Mesodermal cell (in vitro differentiated cells): Measurements from ENCODE around the gene CNOT4.

ENCODE experiments used
- H3K27ac ChIP-seq: 2 replicates; pipeline ENCODE4 v1.7.0; 2013; ENCODE audit warnings: mild to moderate bottlenecking, low read depth, low read length, moderate library complexity; ENCODE audit not compliant: severe bottlenecking
- H3K36me3 ChIP-seq: 2 replicates; pipeline ENCODE4 v1.7.1; 2013; ENCODE audit warnings: mild to moderate bottlenecking, low read length, moderate library complexity; ENCODE audit not compliant: control insufficient read depth, insufficient read depth
- H3K4me1 ChIP-seq: one replicate; pipeline ENCODE4 v1.7.1; 2013; ENCODE audit warnings: mild to moderate bottlenecking, low read length; ENCODE audit not compliant: insufficient read depth, control insufficient read depth, poor library complexity, severe bottlenecking
- H3K4me3 ChIP-seq: 2 replicates; pipeline ENCODE4 v1.7.0; 2013; ENCODE audit warnings: low read length, control low read depth, mild to moderate bottlenecking; ENCODE audit not compliant: insufficient read depth, poor library complexity, severe bottlenecking; ENCODE audit errors: extremely low read depth
- H3K9me3 ChIP-seq: 2 replicates; pipeline ENCODE4 v1.7.1; 2013; ENCODE audit warnings: mild to moderate bottlenecking, low read length, moderate library complexity; ENCODE audit not compliant: control insufficient read depth
- WGBS, 2 experiments: methylation state at CpG; one replicate each; pipeline ENCODE4 v1.1.5; 2013; ENCODE audit warnings: missing lambda C conversion rate in 2 of 2; ENCODE audit not compliant: insufficient coverage in 2 of 2; 5-methylcytosine and 5-hydroxymethylcytosine counted together

The CNOT4 gene

GRCh38 chr7:135382173-135382572, 127.7 kb downstream of the CNOT4 start:
- no peaks in the 10 kb centered on the region for H3K9me3 ChIP-seq
- H3K27ac ChIP-seq = no peak overlapping the region
- peaks cover 8% of the 10 kb centered on the region for H3K4me1 ChIP-seq
- 100% methylated on average over 1 of the region's 3 CpGs; no CpG with 5 or more reads in 1 of the 2 experiments for WGBS, 2 experiments
- no peaks in the 10 kb centered on the region for H3K36me3 ChIP-seq
- no peak overlapping the region for H3K4me3 ChIP-seq

- WGBS, 2 experiments = no CpG with 5 or more reads among the region's 1 CpG
- Histone ChIP-seq H3K27ac (no peak overlapping the region), H3K36me3 (no peaks in the 10 kb centered on the region), H3K4me1 (peaks cover 3% of the 10 kb centered on the region), H3K9me3 (no peaks in the 10 kb centered on the region), H3K4me3 (no peak overlapping the region)
Measured at GRCh38 chr7:135381369-135381768, 128.5 kb downstream of the CNOT4 start.

- Histone ChIP-seq H3K36me3 (no peaks in the 10 kb centered on the region), H3K9me3 (no peaks in the 10 kb centered on the region), H3K27ac (no peak overlapping the region), H3K4me1 (no peaks in the 10 kb centered on the region), H3K4me3 (no peak overlapping the region)
Measured at GRCh38 chr7:135380351-135380750, 129.6 kb downstream of the CNOT4 start.

- Histone ChIP-seq H3K4me3 (no peak overlapping the region), H3K27ac (no peak overlapping the region), H3K4me1 (no peaks in the 10 kb centered on the region), H3K36me3 (no peaks in the 10 kb centered on the region), H3K9me3 (no peaks in the 10 kb centered on the region)
Measured at GRCh38 chr7:135377171-135377570, 132.7 kb downstream of the CNOT4 start.

DNA sequence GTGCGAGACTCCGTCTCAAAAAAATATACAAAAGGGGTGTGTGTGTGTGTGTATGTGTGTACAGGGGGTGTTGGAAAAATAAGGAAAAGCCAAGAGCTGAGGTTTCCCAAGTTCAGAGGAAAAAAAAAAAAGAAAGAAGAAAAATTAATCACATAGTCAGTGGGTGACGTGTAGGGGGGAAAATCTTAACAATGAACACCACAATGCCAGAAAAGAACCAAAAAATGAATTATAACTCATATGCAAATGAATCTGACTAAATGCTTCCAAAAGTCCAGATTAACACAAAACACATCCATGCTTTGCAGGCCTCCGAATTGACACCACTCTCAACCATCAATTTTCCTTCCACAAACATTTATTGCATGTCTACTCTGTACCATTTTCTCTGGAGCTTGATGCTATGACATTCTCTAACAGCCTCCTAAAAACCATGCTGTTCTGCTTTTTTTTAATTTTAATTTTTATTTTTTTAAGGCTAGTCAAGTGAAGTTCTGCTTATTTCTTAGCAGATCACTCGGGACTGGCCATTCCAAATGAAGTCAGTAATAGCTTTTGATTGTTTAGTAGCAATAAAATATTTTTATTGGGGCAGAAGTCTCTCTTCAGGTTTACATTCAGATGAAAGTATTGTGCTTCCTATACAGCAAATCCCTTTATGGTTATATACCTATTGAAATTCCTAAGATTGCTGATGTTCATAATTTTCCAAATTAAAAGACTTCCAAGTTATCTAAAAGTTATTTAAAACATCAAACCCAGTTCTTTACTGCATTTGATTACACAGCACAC, 133.8 kb downstream of the CNOT4 start:
- Histone ChIP-seq H3K4me1 (no peaks in the 10 kb centered on the region), H3K9me3 (no peaks in the 10 kb centered on the region), H3K36me3 (no peaks in the 10 kb centered on the region), H3K27ac (no peak overlapping the region), H3K4me3 (no peak overlapping the region)
- 90 to 92% methylated on average over 1 to 3 of the region's 5 CpGs for WGBS, 2 experiments

DNA sequence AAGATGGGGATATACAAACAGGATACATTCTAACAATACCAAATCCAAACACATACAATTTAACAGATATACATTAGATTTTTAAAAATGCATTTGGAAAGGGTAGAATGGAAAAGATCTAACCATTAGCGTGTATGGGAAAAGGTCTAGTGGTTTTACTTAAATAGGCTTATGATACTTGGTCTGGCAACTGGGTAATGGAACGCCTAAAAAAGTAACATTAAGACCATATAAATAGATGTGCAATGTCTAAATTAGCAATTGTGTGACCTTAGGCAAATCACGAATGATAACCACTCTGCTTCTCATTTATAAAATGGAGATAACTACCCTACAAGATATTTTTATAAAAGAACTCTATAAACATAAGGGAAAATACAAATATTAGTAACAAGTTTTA, 135.2 kb downstream of the CNOT4 start:
- no CpG with 5 or more reads among the region's 3 CpGs for WGBS, 2 experiments
- Histone ChIP-seq H3K9me3 (no peaks in the 10 kb centered on the region), H3K4me1 (no peaks in the 10 kb centered on the region), H3K36me3 (no peaks in the 10 kb centered on the region), H3K4me3 (no peak overlapping the region), H3K27ac (no peak overlapping the region)

DNA sequence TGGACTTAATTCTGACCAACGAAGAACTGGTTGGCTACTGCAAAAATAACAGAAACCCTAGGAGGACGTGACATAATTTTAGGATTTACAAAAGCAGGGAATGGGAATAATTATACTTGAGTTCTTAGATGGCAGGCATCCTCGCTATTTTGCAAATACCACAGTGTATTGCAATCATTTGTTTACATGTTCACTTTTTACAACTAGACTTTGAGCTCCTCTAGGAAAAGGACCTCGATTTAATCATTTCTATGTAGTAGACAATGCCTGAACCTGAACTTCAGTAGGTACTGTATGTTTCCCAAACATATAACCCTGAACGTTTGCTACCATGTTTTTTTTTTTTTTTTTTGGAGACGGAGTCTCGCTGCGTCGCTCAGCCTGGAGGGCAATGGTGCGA, 137.7 kb downstream of the CNOT4 start:
- no peak overlapping the region for H3K4me3 ChIP-seq
- no peaks in the 10 kb centered on the region for H3K9me3 ChIP-seq
- no peaks in the 10 kb centered on the region for H3K36me3 ChIP-seq
- no peak overlapping the region for H3K27ac ChIP-seq
- no peaks in the 10 kb centered on the region for H3K4me1 ChIP-seq
- WGBS, 2 experiments = 79 to 88% methylated on average over 4 to 7 of the region's 10 CpGs

GRCh38 chr7:135370656-135371055, 139.2 kb downstream of the CNOT4 start:
- WGBS, 2 experiments = no CpG with 5 or more reads among the region's 1 CpG
- H3K27ac ChIP-seq = no peak overlapping the region
- H3K4me1 ChIP-seq = no peaks in the 10 kb centered on the region
- H3K9me3 ChIP-seq = no peaks in the 10 kb centered on the region
- H3K4me3 ChIP-seq = no peak overlapping the region
- no peaks in the 10 kb centered on the region for H3K36me3 ChIP-seq

DNA sequence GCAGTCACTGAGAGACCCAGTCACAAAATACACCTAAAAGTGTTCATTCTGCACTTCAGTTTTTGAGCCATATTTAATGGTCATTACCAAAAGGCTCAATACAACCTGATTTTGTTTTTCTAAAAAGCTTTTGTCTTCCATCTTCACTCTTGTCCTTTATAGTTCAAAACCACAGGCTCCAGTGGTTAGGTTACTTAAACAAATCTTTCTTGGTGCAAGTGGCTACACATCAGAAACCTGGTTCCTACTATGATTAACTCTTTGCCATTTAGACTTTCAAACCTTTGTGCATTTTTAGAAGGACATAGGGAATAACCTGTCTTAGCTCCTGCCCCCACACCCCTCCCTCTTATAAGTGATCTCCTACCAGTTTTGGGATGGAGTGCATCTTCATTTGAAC, 140.5 kb downstream of the CNOT4 start:
- Histone ChIP-seq H3K4me3 (no peak overlapping the region), H3K9me3 (no peaks in the 10 kb centered on the region)

GRCh38 chr7:135368416-135369186, 141.3 kb downstream of the CNOT4 start:
- H3K4me3 ChIP-seq = no peak overlapping the region
- H3K9me3 ChIP-seq = no peaks in the 10 kb centered on the region
- H3K36me3 ChIP-seq = peaks cover 2% of the 10 kb centered on the region
- 100% methylated on average over 4 of the region's 5 CpGs; no CpG with 5 or more reads in 1 of the 2 experiments for WGBS, 2 experiments
- no peak overlapping the region for H3K27ac ChIP-seq
- no peaks in the 10 kb centered on the region for H3K4me1 ChIP-seq

More for the DNA sequence above, 140.5 kb downstream of the CNOT4 start:
- no peak overlapping the region for H3K27ac ChIP-seq
- no peaks in the 10 kb centered on the region for H3K4me1 ChIP-seq
- no peaks in the 10 kb centered on the region for H3K36me3 ChIP-seq

DNA sequence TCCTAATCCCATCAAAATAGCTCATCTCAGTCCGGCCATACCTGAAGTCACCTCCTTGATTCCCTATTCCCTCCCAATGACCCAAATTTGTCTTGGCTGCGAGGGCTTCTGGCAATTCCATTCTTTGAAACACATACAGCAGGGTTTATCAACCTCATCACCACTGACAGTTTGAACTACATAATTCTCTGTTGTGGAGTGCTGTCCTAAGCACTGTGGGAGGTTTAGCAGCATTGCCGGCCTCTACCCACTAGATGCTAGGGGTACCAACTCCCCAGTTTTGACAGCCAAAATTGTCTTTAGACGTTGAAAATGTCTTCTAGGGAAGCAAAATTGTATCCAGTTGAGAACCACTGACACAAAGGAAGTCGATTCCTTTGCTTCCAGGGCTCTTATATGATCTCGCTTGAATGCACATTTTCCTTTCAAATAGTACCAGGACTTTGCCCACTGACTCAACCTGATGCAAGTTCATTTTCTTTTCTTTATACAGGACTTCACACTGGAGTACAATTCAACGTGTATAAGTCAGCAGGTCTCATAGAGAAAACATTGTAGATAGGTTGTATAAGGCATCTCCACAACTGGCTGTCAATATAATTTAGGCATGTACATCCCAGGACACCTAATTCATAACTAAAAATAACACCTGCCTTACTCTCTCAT, 142.9 kb downstream of the CNOT4 start:
- 95 to 97% methylated on average over 4 to 6 of the region's 7 CpGs for WGBS, 2 experiments
- no peak overlapping the region for H3K27ac ChIP-seq
- H3K36me3 ChIP-seq = peaks cover 12% of the 10 kb centered on the region
- no peaks in the 10 kb centered on the region for H3K4me1 ChIP-seq
- no peak overlapping the region for H3K4me3 ChIP-seq
- no peaks in the 10 kb centered on the region for H3K9me3 ChIP-seq
